ENCODE measurements around the gene PHOX2A. TPM values are rescaled to one million over a fixed set of nuclear protein-coding genes. Genes with fewer than 3 reads are reported as not detected.
A peak's percentile ranks its signal among the peaks of the same experiment; 100 is the strongest.

PHOX2A gene
- total RNA-seq, 1 experiment from 2014 or later, result not detected

DNA sequence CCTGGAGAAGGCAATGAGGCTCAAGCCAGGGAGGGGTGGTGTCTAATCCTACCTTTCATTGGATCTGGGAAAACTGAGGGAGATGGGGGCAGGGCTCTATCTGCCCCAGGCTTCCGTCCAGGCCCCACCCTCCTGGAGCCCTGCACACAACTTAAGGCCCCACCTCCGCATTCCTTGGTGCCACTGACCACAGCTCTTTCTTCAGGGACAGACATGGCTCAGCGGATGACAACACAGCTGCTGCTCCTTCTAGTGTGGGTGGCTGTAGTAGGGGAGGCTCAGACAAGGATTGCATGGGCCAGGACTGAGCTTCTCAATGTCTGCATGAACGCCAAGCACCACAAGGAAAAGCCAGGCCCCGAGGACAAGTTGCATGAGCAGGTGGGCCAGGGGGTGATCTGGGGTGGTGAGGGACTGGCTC, 52.0 kb downstream of the PHOX2A start, which contains the start of gene FOLR1:
Gene FOLR1, plus strand, starts transcription at position 180 of the 421 bp plus-strand sequence. Its CDS starts 34 bp downstream, at position 214.
- Histone ChIP-seq H4K20me1 (ENCODE audit: insufficient read depth) (no peaks in the 10 kb centered on the region), H3K9me3 (ENCODE audit: insufficient read depth, low read depth) (no peaks in the 10 kb centered on the region), H3K4me2 (no peak within 1 kb of the TSS), H2AFZ (no peak within 1 kb of the TSS), H3K27ac (no peak within 1 kb of the TSS), H3K4me1 (replicated peaks; ENCODE audit: insufficient read depth) (peaks cover 10% of the 10 kb centered on the region), H3K36me3 (ENCODE audit: low read depth) (no peaks in the 10 kb centered on the region), H3K4me3 (no peak within 1 kb of the TSS), H3F3A (ENCODE audit: insufficient read depth, low read depth) (no peaks in the 10 kb centered on the region), H3K79me2 (ENCODE audit: low read depth) (no peaks in the 10 kb centered on the region), H3K9me2 (ENCODE audit: insufficient read depth) (peaks cover 2% of the 10 kb centered on the region; the same call in 1 of the 2 replicates), H3K27me3 (ENCODE audit: insufficient read depth, low read depth) (no peaks in the 10 kb centered on the region)
- intact Hi-C loops (cut with micrococcal nuclease; ENCODE audit: unreplicated experiment), result loop anchor here (5.0 kb wide), 1 partner anchor 240 kb away; the partner anchor contains the start of gene CLPB
- no peak for TF ChIP-seq EZH2 (IDR thresholded peaks at IDR 0.05; ENCODE audit: low read depth)
- TF ChIP-seq, protein P1, sequence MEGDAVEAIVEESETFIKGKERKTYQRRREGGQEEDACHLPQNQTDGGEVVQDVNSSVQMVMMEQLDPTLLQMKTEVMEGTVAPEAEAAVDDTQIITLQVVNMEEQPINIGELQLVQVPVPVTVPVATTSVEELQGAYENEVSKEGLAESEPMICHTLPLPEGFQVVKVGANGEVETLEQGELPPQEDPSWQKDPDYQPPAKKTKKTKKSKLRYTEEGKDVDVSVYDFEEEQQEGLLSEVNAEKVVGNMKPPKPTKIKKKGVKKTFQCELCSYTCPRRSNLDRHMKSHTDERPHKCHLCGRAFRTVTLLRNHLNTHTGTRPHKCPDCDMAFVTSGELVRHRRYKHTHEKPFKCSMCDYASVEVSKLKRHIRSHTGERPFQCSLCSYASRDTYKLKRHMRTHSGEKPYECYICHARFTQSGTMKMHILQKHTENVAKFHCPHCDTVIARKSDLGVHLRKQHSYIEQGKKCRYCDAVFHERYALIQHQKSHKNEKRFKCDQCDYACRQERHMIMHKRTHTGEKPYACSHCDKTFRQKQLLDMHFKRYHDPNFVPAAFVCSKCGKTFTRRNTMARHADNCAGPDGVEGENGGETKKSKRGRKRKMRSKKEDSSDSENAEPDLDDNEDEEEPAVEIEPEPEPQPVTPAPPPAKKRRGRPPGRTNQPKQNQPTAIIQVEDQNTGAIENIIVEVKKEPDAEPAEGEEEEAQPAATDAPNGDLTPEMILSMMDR (conservative IDR thresholded peaks at IDR 0.05), result no peak
- POLR2A ChIA-PET (ENCODE audit: unreplicated experiment), result no interaction called here
- DNase-seq, result peak; percentile 65 to 75
- no TSS peak for BruUV-seq (replicated peaks)
- CTCF ChIA-PET, result interaction anchor here (0.7 kb wide), 1 partner anchor 47 kb away, joined by 5 read pairs; no protein-coding TSS in a partner anchor

DNA sequence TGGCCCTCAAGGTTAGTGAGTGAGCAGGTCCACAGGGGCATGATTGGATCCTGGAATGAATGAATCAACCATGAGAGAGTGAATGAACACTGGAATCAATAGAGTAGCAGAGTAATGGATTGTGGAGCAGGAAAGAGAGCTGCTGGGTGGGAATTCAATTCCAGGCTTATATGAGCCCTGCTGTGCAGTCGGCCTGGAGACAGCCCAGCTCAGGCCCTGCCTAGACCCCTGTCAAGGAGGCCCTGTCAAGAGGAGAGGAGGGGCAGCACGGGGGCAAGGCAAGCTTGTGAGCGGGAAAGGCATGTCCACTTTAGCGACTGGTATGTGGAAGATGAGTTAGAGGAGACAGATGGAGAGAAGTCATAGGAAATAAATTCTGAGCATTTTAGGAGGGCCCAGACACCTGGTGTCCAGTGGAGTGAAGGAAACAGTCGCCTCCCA, 53.3 kb downstream of the PHOX2A start:
- ChIA-PET CTCF (no interaction called here), POLR2A (ENCODE audit: unreplicated experiment) (no interaction called here)
- Histone ChIP-seq H3K27ac (no peak overlapping the region), H3K9me3 (ENCODE audit: insufficient read depth, low read depth) (no peaks in the 10 kb centered on the region), H3K4me3 (no peak overlapping the region), H2AFZ (no peak overlapping the region), H3F3A (ENCODE audit: insufficient read depth, low read depth) (no peaks in the 10 kb centered on the region), H3K9me2 (ENCODE audit: insufficient read depth) (peaks cover 2% of the 10 kb centered on the region; the same call in 1 of the 2 replicates), H4K20me1 (ENCODE audit: insufficient read depth) (no peaks in the 10 kb centered on the region), H3K79me2 (ENCODE audit: low read depth) (no peaks in the 10 kb centered on the region), H3K4me2 (no peak overlapping the region), H3K36me3 (ENCODE audit: low read depth) (no peaks in the 10 kb centered on the region), H3K27me3 (ENCODE audit: insufficient read depth, low read depth) (no peaks in the 10 kb centered on the region), H3K4me1 (replicated peaks; ENCODE audit: insufficient read depth) (peaks cover 10% of the 10 kb centered on the region)
- DNase-seq, result no peak
- intact Hi-C loops (cut with micrococcal nuclease; ENCODE audit: unreplicated experiment), result loop anchor here (5.0 kb wide), 1 partner anchor 242 kb away; the partner anchor contains the start of gene CLPB
- no TSS peak for BruUV-seq (replicated peaks)
- TF ChIP-seq, protein P1 (conservative IDR thresholded peaks at IDR 0.05), result no peak
- TF ChIP-seq EZH2 (IDR thresholded peaks at IDR 0.05; ENCODE audit: low read depth), result no peak

- BruUV-seq (replicated peaks), result no TSS peak
Measured at GRCh38 chr11:72189455-72190250, 54.3 kb downstream of the PHOX2A start.

More at GRCh38 chr11:72189455-72190250, 54.3 kb downstream of the PHOX2A start:
- Histone ChIP-seq H3K27ac (no peak overlapping the region), H3K27me3 (ENCODE audit: insufficient read depth, low read depth) (no peaks in the 10 kb centered on the region), H3K9me2 (ENCODE audit: insufficient read depth) (peaks cover 2% of the 10 kb centered on the region; the same call in 1 of the 2 replicates), H3K36me3 (ENCODE audit: low read depth) (no peaks in the 10 kb centered on the region), H3K4me2 (no peak overlapping the region), H2AFZ (no peak overlapping the region), H3K79me2 (ENCODE audit: low read depth) (no peaks in the 10 kb centered on the region), H3K4me1 (replicated peaks; ENCODE audit: insufficient read depth) (peaks cover 10% of the 10 kb centered on the region), H3K4me3 (no peak overlapping the region), H3F3A (ENCODE audit: insufficient read depth, low read depth) (no peaks in the 10 kb centered on the region), H3K9me3 (ENCODE audit: insufficient read depth, low read depth) (no peaks in the 10 kb centered on the region), H4K20me1 (ENCODE audit: insufficient read depth) (no peaks in the 10 kb centered on the region)
- peak in 1 of 2 experiments; percentile 42 for DNase-seq
- intact Hi-C loops (cut with micrococcal nuclease; ENCODE audit: unreplicated experiment), result loop anchor here (5.0 kb wide), 1 partner anchor 243 kb away; the partner anchor contains the start of gene CLPB
- CTCF ChIA-PET, result interaction anchor here (0.6 to 0.7 kb wide), 2 partner anchors 43 to 240 kb away, joined by 3 read pairs; no protein-coding TSS in a partner anchor
- no peak for TF ChIP-seq EZH2 (IDR thresholded peaks at IDR 0.05; ENCODE audit: low read depth)
- TF ChIP-seq, protein P1 (conservative IDR thresholded peaks at IDR 0.05), result no peak
- POLR2A ChIA-PET (ENCODE audit: unreplicated experiment), result interaction anchor here (0.6 kb wide), 2 partner anchors 15 to 167 kb away, joined by 3 to 4 read pairs; no protein-coding TSS in a partner anchor

Other genes starting within 250 kb of the PHOX2A start
- 16.9 and 17.9 TPM in 2 replicates for gene IL18BP, start 245.3 kb downstream of the PHOX2A start, total RNA-seq (2021)
- 221 and 267 TPM in 2 replicates for gene NUMA1, start 163.6 kb downstream of the PHOX2A start, total RNA-seq (2021)
- 17.5 and 19.6 TPM in 2 replicates for gene LRRC51, start 163.3 kb downstream of the PHOX2A start, total RNA-seq (2021)
- gene LAMTOR1, start 140.9 kb downstream of the PHOX2A start, total RNA-seq (2021), result 94.6 and 107 TPM in 2 replicates
- gene TOMT, start 138.3 kb downstream of the PHOX2A start, total RNA-seq (2021), result not detected in 2 replicates
- gene ANAPC15, start 131.5 kb downstream of the PHOX2A start, total RNA-seq (2021), result 77.2 and 97.8 TPM in 2 replicates
- not detected in 2 replicates for gene FOLR3, start 108.5 kb downstream of the PHOX2A start, total RNA-seq (2021)
- gene FOLR1, start 52.0 kb downstream of the PHOX2A start, total RNA-seq (2021), result 4.7 and 5.0 TPM in 2 replicates
- gene FOLR2, start 27.4 kb downstream of the PHOX2A start, total RNA-seq (2021), result not detected in 2 replicates
- 195 and 199 TPM in 2 replicates for gene INPPL1, start 19.4 kb downstream of the PHOX2A start, total RNA-seq (2021)
- 34.1 and 37.8 TPM in 2 replicates for gene CLPB, start 190.4 kb upstream of the PHOX2A start, total RNA-seq (2021)

Data from PC-9 (cell line).